Measurements from ENCODE around the gene TBC1D9B. TPM values are rescaled to one million over a fixed set of nuclear protein-coding genes. Genes with fewer than 3 reads are reported as not detected.

TBC1D9B gene
- total RNA-seq, 1 experiment from 2014 or later, result 127 TPM

DNA sequence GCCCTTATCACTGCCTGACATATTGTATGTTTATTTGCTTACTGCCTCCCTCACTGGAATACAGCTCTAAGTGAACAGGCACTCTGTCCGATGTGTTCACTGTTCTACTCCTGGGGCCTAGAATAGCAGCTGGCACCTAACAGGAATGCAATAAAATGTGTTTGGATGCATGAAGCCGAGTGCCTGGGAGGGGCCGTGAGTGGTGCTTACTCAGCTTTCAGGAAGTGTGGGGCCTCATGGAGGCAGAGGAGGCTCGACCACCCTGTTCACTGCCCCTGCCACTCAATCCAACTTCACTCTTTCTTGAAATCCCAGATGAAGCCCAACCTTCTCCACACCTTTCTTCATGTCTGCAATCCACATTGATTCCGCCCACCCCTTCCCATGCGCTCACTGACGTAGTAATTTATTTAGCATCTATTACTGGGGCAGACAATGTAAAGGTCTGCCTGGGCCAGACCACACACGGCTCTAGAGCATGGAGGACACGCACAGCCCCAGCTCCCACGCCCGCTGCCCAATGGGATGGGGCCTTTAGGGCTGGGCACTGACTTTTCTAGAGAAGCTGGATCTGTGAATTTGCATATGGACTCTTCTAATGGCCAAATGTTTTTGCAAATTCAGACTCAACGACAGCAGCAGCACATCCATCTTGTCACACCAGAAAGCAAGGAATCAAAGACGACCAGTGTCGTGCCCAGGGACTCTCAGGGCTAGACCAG lies 21.3 kb downstream of the TBC1D9B start:
- no peaks in the 10 kb centered on the region for H3K9me2 ChIP-seq (ENCODE audit: insufficient read depth)
- ChIA-PET RAD21 (ENCODE audit: low non-redundant PET in 1 of 2, low total read pairs in 2 of 2, uncharacterized antibody in 2 of 2, unreplicated experiment in 2 of 2) (no interaction called here), POLR2A (no interaction called here), CTCF (no interaction called here)
- no peaks in the 10 kb centered on the region for H3K79me2 ChIP-seq (ENCODE audit: insufficient read depth, low read length)
- no peak for ATAC-seq
- no peaks in the 10 kb centered on the region for H3K27me3 ChIP-seq (ENCODE audit: insufficient read depth, low read length)
- TF ChIP-seq TCF7L2 (IDR thresholded peaks at IDR 0.05; ENCODE audit: borderline replicate concordance, extremely low read depth, insufficient read depth, insufficient read length) (no peak), ZFX (IDR thresholded peaks at IDR 0.05) (no peak), CBX3 (IDR thresholded peaks at IDR 0.05; ENCODE audit: low read depth) (no peak), YY1 (IDR thresholded peaks at IDR 0.05; ENCODE audit: extremely low read depth, insufficient replicate concordance, low read depth, low read length) (no peak), CEBPB (IDR thresholded peaks at IDR 0.05; ENCODE audit: low read depth) (no peak), EGR1 (IDR thresholded peaks at IDR 0.05; ENCODE audit: low read depth) (no peak), SP1 (IDR thresholded peaks at IDR 0.05; ENCODE audit: low read depth) (no peak)
- TF ChIP-seq, protein P1, sequence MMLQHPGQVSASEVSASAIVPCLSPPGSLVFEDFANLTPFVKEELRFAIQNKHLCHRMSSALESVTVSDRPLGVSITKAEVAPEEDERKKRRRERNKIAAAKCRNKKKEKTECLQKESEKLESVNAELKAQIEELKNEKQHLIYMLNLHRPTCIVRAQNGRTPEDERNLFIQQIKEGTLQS (IDR thresholded peaks at IDR 0.05), result no peak
- DNase-seq (ENCODE audit: low read depth, low spot score), result no peak
- peaks cover 18 to 19% of the 10 kb centered on the region in 2 experiments; a peak in 3 of 4 replicates for H3K9me3 ChIP-seq (ENCODE audit: control insufficient read depth in 1 of 2, insufficient read depth in 1 of 2, low read depth in 1 of 2, low read length in 2 of 2)
- H3K36me3 ChIP-seq (ENCODE audit: control insufficient read depth in 1 of 2, insufficient read depth in 2 of 2, low read length in 2 of 2), result peaks cover 40 to 83% of the 10 kb centered on the region in 2 experiments
- no peak overlapping the region for H3K9ac ChIP-seq (ENCODE audit: low read length)
- H3K4me3 ChIP-seq (replicated peaks in 1 of 2; ENCODE audit: low read depth in 1 of 2, low read length in 2 of 2), result no peak overlapping the region
- no peak overlapping the region for H3K4me2 ChIP-seq (ENCODE audit: low read length)
- intact Hi-C loops (cut with micrococcal nuclease), result no loop called here
- no peak overlapping the region for H2AFZ ChIP-seq (ENCODE audit: low read depth, low read length, poor library complexity, severe bottlenecking)
- no peaks in the 10 kb centered on the region for H4K20me1 ChIP-seq (ENCODE audit: insufficient read depth)
- no peak overlapping the region for H3K27ac ChIP-seq (ENCODE audit: low read depth, low read length)
- no peaks in the 10 kb centered on the region for H3K4me1 ChIP-seq (ENCODE audit: control insufficient read depth in 1 of 2, insufficient read depth in 2 of 2, low read length in 2 of 2)
- BruUV-seq (replicated peaks), result no TSS peak

DNA sequence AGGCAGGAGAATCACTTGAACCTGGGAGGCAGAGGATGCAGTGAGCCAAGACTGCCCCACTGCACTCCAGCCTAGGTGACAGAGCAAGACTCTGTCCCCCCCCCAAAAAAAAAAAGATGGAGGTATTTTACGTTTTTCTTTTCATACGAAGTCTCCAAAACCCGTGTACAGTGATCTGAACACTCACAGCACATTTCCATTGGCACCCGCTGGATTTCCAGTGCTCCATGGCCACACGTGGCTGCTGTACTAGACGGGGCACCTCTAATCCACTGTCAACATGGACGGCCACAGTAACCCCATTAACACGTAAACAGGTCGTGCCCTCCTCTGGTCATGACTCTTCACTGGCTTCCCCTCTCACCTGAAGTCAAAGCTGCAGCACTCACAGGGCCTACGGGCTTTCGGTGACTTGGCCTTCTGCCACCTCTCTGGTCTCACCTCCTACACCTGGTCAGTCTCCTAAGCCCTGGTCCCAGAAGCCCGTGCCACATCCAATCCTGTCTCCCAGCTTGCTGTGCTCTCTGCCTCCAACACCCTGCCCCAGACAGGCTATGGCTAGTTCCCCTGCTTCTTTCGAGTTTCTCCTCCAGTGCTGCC lies 22.1 kb downstream of the TBC1D9B start:
- RAD21 ChIA-PET (ENCODE audit: low non-redundant PET in 1 of 2, low total read pairs in 2 of 2, uncharacterized antibody in 2 of 2, unreplicated experiment in 2 of 2), result no interaction called here
- TF ChIP-seq, protein P2, sequence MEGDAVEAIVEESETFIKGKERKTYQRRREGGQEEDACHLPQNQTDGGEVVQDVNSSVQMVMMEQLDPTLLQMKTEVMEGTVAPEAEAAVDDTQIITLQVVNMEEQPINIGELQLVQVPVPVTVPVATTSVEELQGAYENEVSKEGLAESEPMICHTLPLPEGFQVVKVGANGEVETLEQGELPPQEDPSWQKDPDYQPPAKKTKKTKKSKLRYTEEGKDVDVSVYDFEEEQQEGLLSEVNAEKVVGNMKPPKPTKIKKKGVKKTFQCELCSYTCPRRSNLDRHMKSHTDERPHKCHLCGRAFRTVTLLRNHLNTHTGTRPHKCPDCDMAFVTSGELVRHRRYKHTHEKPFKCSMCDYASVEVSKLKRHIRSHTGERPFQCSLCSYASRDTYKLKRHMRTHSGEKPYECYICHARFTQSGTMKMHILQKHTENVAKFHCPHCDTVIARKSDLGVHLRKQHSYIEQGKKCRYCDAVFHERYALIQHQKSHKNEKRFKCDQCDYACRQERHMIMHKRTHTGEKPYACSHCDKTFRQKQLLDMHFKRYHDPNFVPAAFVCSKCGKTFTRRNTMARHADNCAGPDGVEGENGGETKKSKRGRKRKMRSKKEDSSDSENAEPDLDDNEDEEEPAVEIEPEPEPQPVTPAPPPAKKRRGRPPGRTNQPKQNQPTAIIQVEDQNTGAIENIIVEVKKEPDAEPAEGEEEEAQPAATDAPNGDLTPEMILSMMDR (IDR thresholded peaks at IDR 0.05 in 2 of 3, conservative IDR thresholded peaks at IDR 0.05 in 1 of 3; ENCODE audit: borderline replicate concordance in 1 of 3, insufficient read depth in 1 of 3, low read depth in 2 of 3, low read length in 2 of 3), result no peak
- TF ChIP-seq TCF7L2 (IDR thresholded peaks at IDR 0.05; ENCODE audit: borderline replicate concordance, extremely low read depth, insufficient read depth, insufficient read length) (no peak), EGR1 (IDR thresholded peaks at IDR 0.05; ENCODE audit: low read depth) (no peak), FOSL1 (IDR thresholded peaks at IDR 0.05; ENCODE audit: low read depth) (no peak), SRF (IDR thresholded peaks at IDR 0.05; ENCODE audit: low read depth) (no peak), POLR2A (IDR thresholded peaks at IDR 0.05; ENCODE audit: borderline replicate concordance, extremely low read depth, insufficient read depth, insufficient read length) (no peak), EZH2phosphoT487 (IDR thresholded peaks at IDR 0.05; ENCODE audit: borderline replicate concordance) (no peak)
- TF ChIP-seq, protein P3, sequence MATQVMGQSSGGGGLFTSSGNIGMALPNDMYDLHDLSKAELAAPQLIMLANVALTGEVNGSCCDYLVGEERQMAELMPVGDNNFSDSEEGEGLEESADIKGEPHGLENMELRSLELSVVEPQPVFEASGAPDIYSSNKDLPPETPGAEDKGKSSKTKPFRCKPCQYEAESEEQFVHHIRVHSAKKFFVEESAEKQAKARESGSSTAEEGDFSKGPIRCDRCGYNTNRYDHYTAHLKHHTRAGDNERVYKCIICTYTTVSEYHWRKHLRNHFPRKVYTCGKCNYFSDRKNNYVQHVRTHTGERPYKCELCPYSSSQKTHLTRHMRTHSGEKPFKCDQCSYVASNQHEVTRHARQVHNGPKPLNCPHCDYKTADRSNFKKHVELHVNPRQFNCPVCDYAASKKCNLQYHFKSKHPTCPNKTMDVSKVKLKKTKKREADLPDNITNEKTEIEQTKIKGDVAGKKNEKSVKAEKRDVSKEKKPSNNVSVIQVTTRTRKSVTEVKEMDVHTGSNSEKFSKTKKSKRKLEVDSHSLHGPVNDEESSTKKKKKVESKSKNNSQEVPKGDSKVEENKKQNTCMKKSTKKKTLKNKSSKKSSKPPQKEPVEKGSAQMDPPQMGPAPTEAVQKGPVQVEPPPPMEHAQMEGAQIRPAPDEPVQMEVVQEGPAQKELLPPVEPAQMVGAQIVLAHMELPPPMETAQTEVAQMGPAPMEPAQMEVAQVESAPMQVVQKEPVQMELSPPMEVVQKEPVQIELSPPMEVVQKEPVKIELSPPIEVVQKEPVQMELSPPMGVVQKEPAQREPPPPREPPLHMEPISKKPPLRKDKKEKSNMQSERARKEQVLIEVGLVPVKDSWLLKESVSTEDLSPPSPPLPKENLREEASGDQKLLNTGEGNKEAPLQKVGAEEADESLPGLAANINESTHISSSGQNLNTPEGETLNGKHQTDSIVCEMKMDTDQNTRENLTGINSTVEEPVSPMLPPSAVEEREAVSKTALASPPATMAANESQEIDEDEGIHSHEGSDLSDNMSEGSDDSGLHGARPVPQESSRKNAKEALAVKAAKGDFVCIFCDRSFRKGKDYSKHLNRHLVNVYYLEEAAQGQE (IDR thresholded peaks at IDR 0.05; ENCODE audit: low read depth), result no peak

More for the DNA sequence above, 22.1 kb downstream of the TBC1D9B start:
- Histone ChIP-seq H2AFZ (ENCODE audit: low read depth, low read length, poor library complexity, severe bottlenecking) (no peak overlapping the region), H3K27me3 (ENCODE audit: insufficient read depth, low read length) (no peaks in the 10 kb centered on the region), H3K27ac (ENCODE audit: low read depth, low read length) (no peak overlapping the region), H3K9ac (ENCODE audit: low read length) (no peak overlapping the region), H3K9me3 (ENCODE audit: control insufficient read depth in 1 of 2, insufficient read depth in 1 of 2, low read depth in 1 of 2, low read length in 2 of 2) (peaks cover 18 to 19% of the 10 kb centered on the region in 2 experiments; a peak in 3 of 4 replicates), H3K4me1 (ENCODE audit: control insufficient read depth in 1 of 2, insufficient read depth in 2 of 2, low read length in 2 of 2) (no peaks in the 10 kb centered on the region), H3K4me3 (replicated peaks in 1 of 2; ENCODE audit: low read depth in 1 of 2, low read length in 2 of 2) (no peak overlapping the region), H3K79me2 (ENCODE audit: insufficient read depth, low read length) (no peaks in the 10 kb centered on the region), H3K36me3 (ENCODE audit: control insufficient read depth in 1 of 2, insufficient read depth in 2 of 2, low read length in 2 of 2) (peaks cover 37 to 75% of the 10 kb centered on the region in 2 experiments), H4K20me1 (ENCODE audit: insufficient read depth) (no peaks in the 10 kb centered on the region), H3K9me2 (ENCODE audit: insufficient read depth) (no peaks in the 10 kb centered on the region), H3K4me2 (ENCODE audit: low read length) (no peak overlapping the region)
- intact Hi-C loops (cut with micrococcal nuclease), result no loop called here
- no TSS peak for BruUV-seq (replicated peaks)
- ChIA-PET POLR2A (no interaction called here), CTCF (no interaction called here)
- DNase-seq (ENCODE audit: low read depth, low spot score) (no peak), ATAC-seq (no peak)

Measured in HCT116 (cell line).